ENCODE measurements around the gene ZNF330. TPM values are rescaled to one million over a fixed set of nuclear protein-coding genes. Genes with fewer than 3 reads are reported as not detected.
"Not testable (repeated sequence)": the region's sequence is repeated elsewhere in the genome, so short reads cannot be mapped to it uniquely, and the experiment has no call there.

ZNF330 gene
- polyA plus RNA-seq, 1 donor, result 49.7 TPM

DNA sequence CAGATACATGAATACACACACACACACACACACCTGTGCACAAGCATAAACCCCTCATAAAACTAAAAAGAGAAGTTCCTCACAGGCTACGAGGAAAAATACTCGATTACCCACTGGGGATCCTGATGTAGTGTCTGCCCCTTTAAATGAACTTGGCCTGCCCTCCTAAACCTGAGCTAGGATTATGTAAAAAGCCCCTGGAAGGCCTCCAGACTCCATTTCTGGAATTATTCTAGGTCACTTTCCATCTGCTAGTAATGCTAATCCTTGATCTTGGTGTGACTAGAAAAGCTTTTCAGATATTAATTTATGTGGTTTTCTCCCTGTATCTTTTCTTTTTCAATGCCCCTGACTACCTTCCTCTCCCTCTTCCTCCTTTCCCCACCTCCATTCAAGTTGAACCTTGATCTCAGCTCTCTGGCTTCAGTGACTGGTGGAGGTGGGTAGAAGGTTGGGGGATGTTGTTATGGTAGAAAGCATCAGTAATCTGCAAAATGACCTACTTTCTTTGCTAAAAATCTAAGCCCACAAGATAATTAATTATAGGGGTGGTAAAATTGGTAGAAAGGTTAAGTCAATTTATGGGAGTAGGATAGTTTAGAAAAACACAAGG, 25.5 kb upstream of the ZNF330 start:
- Histone ChIP-seq H3K4me1 (ENCODE audit: control insufficient read depth, insufficient read depth, low read length) (no peaks in the 10 kb centered on the region), H3K4me3 (ENCODE audit: low read length) (no peak overlapping the region), H3K36me3 (ENCODE audit: control insufficient read depth, insufficient read depth, low read length) (no peaks in the 10 kb centered on the region), H3K27me3 (ENCODE audit: control insufficient read depth, insufficient read depth, low read length) (no peaks in the 10 kb centered on the region), H3K27ac (ENCODE audit: low read length) (no peak overlapping the region), H3K9me3 (ENCODE audit: control insufficient read depth, low read depth, low read length) (no peaks in the 10 kb centered on the region)
- no CpG with 5 or more reads among the region's 2 CpGs for WGBS (ENCODE audit: insufficient coverage, low lambda C conversion rate)
- DNase-seq, result no peak

DNA sequence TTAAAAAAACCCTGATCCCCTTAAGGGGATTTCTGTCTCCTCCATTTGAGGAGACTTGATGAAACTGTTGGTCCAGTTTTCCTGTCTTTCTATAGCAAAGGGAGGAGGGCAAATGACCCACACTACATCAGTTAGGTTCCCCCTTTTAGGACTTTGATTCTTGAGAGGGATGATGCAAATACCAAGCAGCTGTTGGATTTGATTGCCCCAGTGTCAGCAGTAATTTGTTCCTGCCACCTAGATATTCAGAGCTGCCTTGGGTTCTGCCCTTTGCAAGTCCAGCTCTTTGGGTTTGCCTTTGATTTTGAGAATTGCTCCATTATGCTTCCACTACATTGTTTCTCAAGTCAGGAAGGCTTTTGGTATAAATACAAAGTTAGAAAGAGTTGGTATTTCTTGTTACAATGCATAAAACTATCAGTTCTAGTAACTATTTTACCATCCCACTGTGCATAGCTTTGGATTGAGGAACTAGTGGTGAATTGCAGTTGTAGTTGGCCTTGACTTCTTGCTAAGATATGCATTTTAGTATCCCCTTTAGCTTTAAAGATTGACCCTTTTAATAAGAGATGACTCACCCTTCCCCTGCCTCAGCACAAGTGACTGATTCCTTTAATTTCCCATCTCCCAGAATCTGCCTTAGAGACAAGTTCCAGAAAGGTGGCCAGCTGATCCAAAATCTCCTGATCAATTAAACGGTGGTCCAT, 24.3 kb upstream of the ZNF330 start:
- Histone ChIP-seq H3K9me3 (ENCODE audit: control insufficient read depth, low read depth, low read length) (no peaks in the 10 kb centered on the region), H3K27ac (ENCODE audit: low read length) (no peak overlapping the region), H3K4me3 (ENCODE audit: low read length) (no peak overlapping the region), H3K36me3 (ENCODE audit: control insufficient read depth, insufficient read depth, low read length) (no peaks in the 10 kb centered on the region), H3K4me1 (ENCODE audit: control insufficient read depth, insufficient read depth, low read length) (no peaks in the 10 kb centered on the region), H3K27me3 (ENCODE audit: control insufficient read depth, insufficient read depth, low read length) (no peaks in the 10 kb centered on the region)
- no CpG with 5 or more reads among the region's 1 CpG for WGBS (ENCODE audit: insufficient coverage, low lambda C conversion rate)
- no peak for DNase-seq

DNA sequence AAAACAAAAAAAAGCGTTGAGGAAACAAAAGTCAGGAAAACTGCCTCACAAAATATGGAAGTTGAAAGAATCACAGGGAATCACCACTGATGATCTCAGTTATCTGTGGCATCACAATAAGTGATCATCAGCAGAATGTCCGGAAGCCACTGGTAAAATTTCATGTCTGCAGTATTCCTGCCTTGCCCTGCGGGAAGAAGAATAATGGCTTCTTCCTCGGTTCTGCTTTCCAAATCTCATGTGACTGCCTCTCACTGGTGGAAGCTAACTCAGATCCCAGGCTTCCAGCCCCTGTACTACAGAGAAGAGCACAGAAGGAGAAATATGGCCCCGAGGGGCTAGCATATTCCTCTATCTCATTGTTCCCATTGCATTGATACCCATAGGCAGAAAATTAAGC, 12.7 kb upstream of the ZNF330 start:
- H3K27ac ChIP-seq (ENCODE audit: low read length), result no peak overlapping the region
- no peaks in the 10 kb centered on the region for H3K36me3 ChIP-seq (ENCODE audit: control insufficient read depth, insufficient read depth, low read length)
- H3K4me3 ChIP-seq (ENCODE audit: low read length), result no peak overlapping the region
- WGBS (ENCODE audit: insufficient coverage, low lambda C conversion rate), result no CpG with 5 or more reads among the region's 5 CpGs
- peaks cover 3% of the 10 kb centered on the region for H3K27me3 ChIP-seq (ENCODE audit: control insufficient read depth, insufficient read depth, low read length)
- no peaks in the 10 kb centered on the region for H3K4me1 ChIP-seq (ENCODE audit: control insufficient read depth, insufficient read depth, low read length)
- H3K9me3 ChIP-seq (ENCODE audit: control insufficient read depth, low read depth, low read length), result no peaks in the 10 kb centered on the region
- no peak for DNase-seq

DNA sequence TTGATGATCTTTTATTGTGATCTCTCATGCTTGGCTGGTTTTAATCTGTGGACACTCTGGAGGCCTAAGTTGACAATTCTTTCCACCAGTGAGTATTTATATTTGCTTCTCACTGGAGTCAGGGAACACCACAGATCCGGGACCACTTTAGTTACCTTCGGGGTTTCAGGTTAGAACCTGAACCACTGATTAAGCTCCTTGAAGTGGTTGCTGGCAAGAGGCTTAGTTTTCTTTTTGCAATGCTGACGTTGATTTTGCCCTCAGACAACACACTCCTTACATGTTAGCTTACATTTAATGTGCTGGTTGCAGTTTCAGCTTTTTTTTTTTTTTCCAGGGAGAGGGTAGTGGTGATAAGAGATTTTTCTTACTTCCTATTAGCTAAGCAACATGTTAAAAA, 10.5 kb upstream of the ZNF330 start:
- no CpG with 5 or more reads among the region's 3 CpGs for WGBS (ENCODE audit: insufficient coverage, low lambda C conversion rate)
- peaks cover 7% of the 10 kb centered on the region for H3K9me3 ChIP-seq (ENCODE audit: control insufficient read depth, low read depth, low read length)
- no peak overlapping the region for H3K4me3 ChIP-seq (ENCODE audit: low read length)
- no peaks in the 10 kb centered on the region for H3K36me3 ChIP-seq (ENCODE audit: control insufficient read depth, insufficient read depth, low read length)
- no peaks in the 10 kb centered on the region for H3K4me1 ChIP-seq (ENCODE audit: control insufficient read depth, insufficient read depth, low read length)
- no peak for DNase-seq
- peaks cover 3% of the 10 kb centered on the region for H3K27me3 ChIP-seq (ENCODE audit: control insufficient read depth, insufficient read depth, low read length)
- H3K27ac ChIP-seq (ENCODE audit: low read length), result no peak overlapping the region

DNA sequence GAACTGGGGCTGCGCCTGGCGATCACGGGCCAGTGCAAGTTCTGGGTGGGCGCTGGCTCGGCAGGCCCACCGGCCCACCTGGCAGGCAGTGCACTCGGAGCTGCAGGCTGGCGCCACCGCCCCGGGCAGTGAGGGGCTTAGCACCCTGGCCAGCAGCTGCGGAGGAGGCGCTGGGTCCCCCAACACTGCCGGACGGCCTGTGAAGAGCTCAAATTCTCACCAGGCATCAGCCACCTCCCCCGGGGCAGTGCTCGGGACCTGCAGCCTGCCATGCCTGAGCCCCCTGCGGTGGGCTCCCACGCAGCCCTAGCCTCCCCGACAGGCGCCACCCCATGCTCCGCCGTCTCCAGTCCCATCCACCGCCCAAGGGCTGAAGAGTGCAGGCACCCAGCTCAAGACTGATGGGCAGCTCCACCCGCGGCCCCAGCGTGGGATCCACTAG, 7.1 kb upstream of the ZNF330 start:
- H3K27me3 ChIP-seq (ENCODE audit: control insufficient read depth, insufficient read depth, low read length), result peaks cover 5% of the 10 kb centered on the region
- H3K36me3 ChIP-seq (ENCODE audit: control insufficient read depth, insufficient read depth, low read length), result no peaks in the 10 kb centered on the region
- H3K4me1 ChIP-seq (ENCODE audit: control insufficient read depth, insufficient read depth, low read length), result no peaks in the 10 kb centered on the region
- H3K4me3 ChIP-seq (ENCODE audit: low read length), result no peak overlapping the region
- peaks cover 7% of the 10 kb centered on the region for H3K9me3 ChIP-seq (ENCODE audit: control insufficient read depth, low read depth, low read length)
- WGBS (ENCODE audit: insufficient coverage, low lambda C conversion rate), result no CpG with 5 or more reads among the region's 26 CpGs
- no peak overlapping the region for H3K27ac ChIP-seq (ENCODE audit: low read length)
- no peak for DNase-seq

DNA sequence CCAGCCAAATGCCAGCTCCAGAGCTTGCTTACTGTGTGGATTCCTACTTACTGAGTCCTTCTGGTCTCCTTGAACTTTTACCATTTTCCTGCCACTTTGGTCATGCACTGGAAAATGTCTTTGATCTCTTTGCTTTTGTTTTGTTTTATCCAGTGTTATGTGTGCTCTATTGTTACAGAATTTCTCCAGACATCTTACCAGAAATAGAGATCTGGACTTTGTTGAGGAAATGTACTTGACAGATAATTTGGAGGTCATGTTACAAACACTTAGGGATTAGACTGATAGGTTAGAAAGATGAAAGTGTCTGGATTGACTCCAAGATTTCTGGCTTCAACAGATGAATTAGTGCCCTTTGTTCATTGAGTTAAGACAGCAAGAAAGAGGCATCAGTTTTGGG, 5.7 kb upstream of the ZNF330 start:
- Histone ChIP-seq H3K4me3 (ENCODE audit: low read length) (no peak overlapping the region), H3K9me3 (ENCODE audit: control insufficient read depth, low read depth, low read length) (peaks cover 7% of the 10 kb centered on the region), H3K4me1 (ENCODE audit: control insufficient read depth, insufficient read depth, low read length) (no peaks in the 10 kb centered on the region), H3K36me3 (ENCODE audit: control insufficient read depth, insufficient read depth, low read length) (no peaks in the 10 kb centered on the region), H3K27ac (ENCODE audit: low read length) (no peak overlapping the region), H3K27me3 (ENCODE audit: control insufficient read depth, insufficient read depth, low read length) (peaks cover 5% of the 10 kb centered on the region)
- no peak for DNase-seq

DNA sequence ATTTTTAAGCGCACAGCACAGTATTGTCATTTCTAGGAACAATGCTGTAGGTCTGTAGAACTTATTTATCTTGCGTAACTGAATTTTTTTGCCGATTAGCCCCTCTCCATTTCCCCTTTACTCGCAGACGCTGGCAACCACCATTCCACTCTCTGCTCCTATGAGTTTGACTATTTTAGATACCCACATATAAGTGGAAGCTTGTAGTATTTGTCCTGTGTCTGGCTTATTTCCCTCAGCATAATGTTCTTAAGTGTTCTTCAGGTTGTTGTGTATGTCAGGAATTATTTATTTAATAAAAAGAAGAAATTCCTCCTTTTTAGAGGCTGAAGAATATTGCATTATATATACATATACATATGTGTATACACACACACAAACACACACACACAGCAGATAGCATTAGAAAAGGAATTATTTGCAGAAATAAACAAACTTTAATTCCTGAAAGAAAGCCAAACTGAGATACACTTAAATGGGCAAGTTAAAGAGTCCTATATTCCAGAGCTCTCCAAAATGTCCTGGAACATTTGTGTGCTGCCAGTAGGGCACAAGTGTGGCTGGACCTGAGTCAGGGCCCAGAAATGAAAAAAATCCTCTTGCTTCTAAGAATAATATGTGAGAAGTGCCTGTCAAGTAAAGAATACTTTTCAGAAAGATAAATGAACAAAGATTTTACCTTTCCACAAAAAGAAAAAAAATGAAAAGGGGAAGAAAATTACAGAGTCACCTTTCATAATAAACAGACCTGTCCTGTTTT, 4.5 kb upstream of the ZNF330 start:
- H3K4me3 ChIP-seq (ENCODE audit: low read length), result no peak overlapping the region
- H3K27me3 ChIP-seq (ENCODE audit: control insufficient read depth, insufficient read depth, low read length), result peaks cover 5% of the 10 kb centered on the region
- no peaks in the 10 kb centered on the region for H3K36me3 ChIP-seq (ENCODE audit: control insufficient read depth, insufficient read depth, low read length)
- peaks cover 7% of the 10 kb centered on the region for H3K9me3 ChIP-seq (ENCODE audit: control insufficient read depth, low read depth, low read length)
- no peak overlapping the region for H3K27ac ChIP-seq (ENCODE audit: low read length)
- DNase-seq, result no peak
- no CpG with 5 or more reads among the region's 5 CpGs for WGBS (ENCODE audit: insufficient coverage, low lambda C conversion rate)
- peaks cover 3% of the 10 kb centered on the region for H3K4me1 ChIP-seq (ENCODE audit: control insufficient read depth, insufficient read depth, low read length)

DNA sequence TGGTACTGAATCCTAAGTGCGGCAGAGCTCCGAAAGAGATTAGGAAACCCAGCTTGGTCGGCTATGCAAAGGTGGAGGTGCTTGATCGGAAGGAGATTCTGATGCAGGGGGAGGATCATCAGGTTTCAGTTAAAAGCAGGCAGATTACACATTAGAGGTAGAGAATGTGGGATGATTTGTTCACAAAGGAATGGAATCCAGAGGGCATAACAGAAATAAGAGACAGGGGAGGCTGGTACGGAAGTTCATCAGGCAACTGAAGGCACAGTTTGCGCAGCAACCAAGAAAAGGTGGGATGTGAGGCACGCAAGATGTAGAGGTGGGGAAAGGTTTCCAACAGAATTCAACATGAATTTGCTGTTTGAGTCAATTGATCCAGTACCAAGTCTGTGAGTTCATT, 424 bp upstream of the ZNF330 start:
- H3K36me3 ChIP-seq (ENCODE audit: control insufficient read depth, insufficient read depth, low read length), result peaks cover 5% of the 10 kb centered on the region
- H3K27ac ChIP-seq (ENCODE audit: low read length), result peak overlapping the region; percentile 89
- H3K4me3 ChIP-seq (ENCODE audit: low read length), result peak overlapping the region; percentile 96
- peaks cover 2% of the 10 kb centered on the region for H3K27me3 ChIP-seq (ENCODE audit: control insufficient read depth, insufficient read depth, low read length)
- WGBS (ENCODE audit: insufficient coverage, low lambda C conversion rate), result 89% methylated on average over 3 of the region's 7 CpGs
- no peak for DNase-seq
- H3K4me1 ChIP-seq (ENCODE audit: control insufficient read depth, insufficient read depth, low read length), result peaks cover 9% of the 10 kb centered on the region
- no peaks in the 10 kb centered on the region for H3K9me3 ChIP-seq (ENCODE audit: control insufficient read depth, low read depth, low read length)

DNA sequence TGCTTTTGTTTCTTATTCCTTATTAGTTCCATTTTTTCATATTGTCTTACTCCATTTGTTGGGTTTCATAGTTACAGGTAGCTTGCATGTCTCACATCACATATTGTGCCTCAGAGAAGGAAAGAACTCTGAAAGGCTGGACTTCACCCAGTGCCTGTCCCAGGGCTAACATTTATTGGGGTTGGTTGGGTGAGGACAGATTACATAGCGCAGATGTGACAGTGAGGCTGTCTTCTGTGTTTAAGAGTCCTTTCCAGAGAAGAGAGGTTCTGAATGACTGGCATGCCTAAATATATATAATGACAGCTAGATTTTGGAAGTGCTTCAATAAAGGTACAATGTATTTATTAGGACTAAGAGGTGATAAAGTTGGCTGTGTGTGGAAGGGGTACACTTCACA, 2.7 kb downstream of the ZNF330 start:
- WGBS (ENCODE audit: insufficient coverage, low lambda C conversion rate), result no CpG with 5 or more reads among the region's 1 CpG
- no peak overlapping the region for H3K27ac ChIP-seq (ENCODE audit: low read length)

DNA sequence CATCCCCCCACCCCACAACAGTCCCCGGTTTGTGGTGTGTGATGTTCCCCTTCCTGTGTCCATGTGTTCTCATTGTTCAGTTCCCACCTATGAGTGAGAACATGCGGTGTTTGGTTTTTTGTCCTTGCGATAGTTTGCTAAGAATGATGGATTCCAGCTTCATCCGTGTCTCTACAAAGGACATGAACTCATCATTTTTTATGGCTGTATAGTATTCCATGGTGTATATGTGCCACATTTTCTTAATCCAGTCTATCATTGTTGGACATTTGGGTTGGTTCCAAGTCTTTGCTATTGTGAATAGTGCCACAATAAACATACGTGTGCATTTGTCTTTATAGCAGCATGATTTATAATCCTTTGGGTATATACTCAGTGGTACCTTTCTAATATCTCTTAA, 6.6 kb downstream of the ZNF330 start:
- H3K36me3 ChIP-seq (ENCODE audit: control insufficient read depth, insufficient read depth, low read length), result peaks cover 38% of the 10 kb centered on the region
- not testable (repeated sequence) for H3K4me1 ChIP-seq (ENCODE audit: control insufficient read depth, insufficient read depth, low read length); DNase-seq; H3K4me3 ChIP-seq (ENCODE audit: low read length); H3K9me3 ChIP-seq (ENCODE audit: control insufficient read depth, low read depth, low read length); H3K27ac ChIP-seq (ENCODE audit: low read length); H3K27me3 ChIP-seq (ENCODE audit: control insufficient read depth, insufficient read depth, low read length)
- no CpG with 5 or more reads among the region's 5 CpGs for WGBS (ENCODE audit: insufficient coverage, low lambda C conversion rate)

More for the DNA sequence above, 2.7 kb downstream of the ZNF330 start:
- Histone ChIP-seq H3K9me3 (ENCODE audit: control insufficient read depth, low read depth, low read length) (no peaks in the 10 kb centered on the region), H3K36me3 (ENCODE audit: control insufficient read depth, insufficient read depth, low read length) (peaks cover 13% of the 10 kb centered on the region), H3K4me3 (ENCODE audit: low read length) (no peak overlapping the region), H3K27me3 (ENCODE audit: control insufficient read depth, insufficient read depth, low read length) (no peaks in the 10 kb centered on the region), H3K4me1 (ENCODE audit: control insufficient read depth, insufficient read depth, low read length) (peaks cover 9% of the 10 kb centered on the region)
- peak in 1 of 2 donors; percentile 25 for DNase-seq

All from large intestine (tissue), 3 donors.